ENCODE data around the gene DPY30. TPM values are rescaled to one million over a fixed set of nuclear protein-coding genes. Genes with fewer than 3 reads are reported as not detected.

Gene DPY30
- total RNA-seq = 10 to 100 TPM; 12.4 to 13.1 TPM
- polyA plus RNA-seq (2013, experiment 1 of 2) = 57.8 TPM
- polyA plus RNA-seq (2013, experiment 2 of 2) = 57.6 TPM
- 5.1 to 37.9 (median 22.7) reads per million in 172 experiments for total RNA-seq

GRCh38 chr2:32039447-32040219 lies at the start of gene DPY30:
DPY30 (minus strand) TSS chr2:32039805; CDS start chr2:32039456, 349 bp downstream.
- H3K9me3 Mint-ChIP-seq = no peaks in the 10 kb centered on the region
- Histone ChIP-seq H3K4me1 (ENCODE audit: insufficient read depth, low read length) (peaks cover 16% of the 10 kb centered on the region), H3K9me3 (ENCODE audit: control insufficient read depth in 1 of 2, insufficient read depth in 1 of 2, low read length in 2 of 2) (no peaks in the 10 kb centered on the region), H3K27ac (ENCODE audit: low read depth in 1 of 2, low read length in 2 of 2) (peak within 1 kb of the TSS; percentile 55 to 79), H3K4me3 (ENCODE audit: low read length) (peak within 1 kb of the TSS; percentile 83), H3K36me3 (ENCODE audit: insufficient read depth, low read length) (peaks cover 11% of the 10 kb centered on the region), H3K27me3 (ENCODE audit: control insufficient read depth in 1 of 2, insufficient read depth in 2 of 2, low read length in 2 of 2) (no peaks in the 10 kb centered on the region)
- CTCF ChIA-PET = interaction anchor here (0.6 to 2.5 kb wide), 4 partner anchors 12 to 28 kb away, joined by 3 to 24 read pairs (median 4); partner anchors contain the start of genes MEMO1 and SPAST
- ATAC-seq (ENCODE audit: poor library complexity) = peak; percentile 95
- H3K36me3 Mint-ChIP-seq (ENCODE audit: low read depth) = peaks cover 16% of the 10 kb centered on the region
- H3K4me1 Mint-ChIP-seq (ENCODE audit: low read depth) = peaks cover 24% of the 10 kb centered on the region
- DNase-seq = peak; percentile 82 to 96 (median 88)
- H3K27ac Mint-ChIP-seq = peak within 1 kb of the TSS; percentile 90
- POLR2A ChIA-PET = interaction anchor here (0.6 to 2.4 kb wide), 18 partner anchors 9 to 228 kb away, joined by 3 to 65 read pairs (median 4); partner anchors contain the start of genes MEMO1, SLC30A6 and SPAST
- H3K4me3 Mint-ChIP-seq = peak within 1 kb of the TSS; percentile 86
- intact Hi-C loops (cut with DNase I, micrococcal nuclease) = loop anchor here (1.0 to 2.0 kb wide), 3 partner anchors 21 to 27 kb away; partner anchors contain the start of gene SPAST (in 1 of the 2)
- no peak for TF ChIP-seq CTCF (IDR thresholded peaks at IDR 0.05)
- H3K27me3 Mint-ChIP-seq = no peaks in the 10 kb centered on the region

DNA sequence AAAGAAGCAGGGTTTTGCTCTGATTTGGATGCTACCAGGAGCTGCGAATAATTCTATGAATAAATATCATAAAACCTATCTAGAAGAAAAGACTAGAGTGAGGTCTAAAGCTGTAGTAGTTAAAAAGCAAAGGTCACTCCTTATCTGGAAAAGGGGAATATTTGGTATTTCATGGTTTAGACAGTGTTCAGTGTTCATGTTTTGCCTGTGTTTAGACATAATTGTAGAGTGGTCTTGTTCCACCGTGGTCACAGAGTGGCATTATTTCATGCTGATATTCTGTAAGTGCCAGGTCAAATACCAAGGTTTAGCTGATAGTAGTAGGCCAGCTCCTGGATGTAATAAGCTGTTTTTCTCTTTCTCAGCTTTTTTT lies 34.5 kb upstream of the DPY30 start:
- Histone ChIP-seq H3K4me3 (ENCODE audit: low read length) (no peak overlapping the region), H3K27ac (ENCODE audit: low read depth in 1 of 2, low read length in 2 of 2) (no peak overlapping the region), H3K27me3 (ENCODE audit: control insufficient read depth in 1 of 2, insufficient read depth in 2 of 2, low read length in 2 of 2) (no peaks in the 10 kb centered on the region), H3K9me3 (ENCODE audit: control insufficient read depth in 1 of 2, insufficient read depth in 1 of 2, low read length in 2 of 2) (no peaks in the 10 kb centered on the region), H3K36me3 (ENCODE audit: insufficient read depth, low read length) (peaks cover 12% of the 10 kb centered on the region), H3K4me1 (ENCODE audit: insufficient read depth, low read length) (no peaks in the 10 kb centered on the region)
- H3K27me3 Mint-ChIP-seq = no peaks in the 10 kb centered on the region
- no peak for ATAC-seq (ENCODE audit: poor library complexity)
- ChIA-PET CTCF (no interaction called here), POLR2A (interaction anchor here (2.8 kb wide), 1 partner anchor 10 kb away, joined by 9 read pairs; the partner anchor contains the start of gene SPAST)
- H3K9me3 Mint-ChIP-seq = no peaks in the 10 kb centered on the region
- H3K4me3 Mint-ChIP-seq = no peak overlapping the region
- peaks cover 49% of the 10 kb centered on the region for H3K4me1 Mint-ChIP-seq (ENCODE audit: low read depth)
- no peak for DNase-seq
- intact Hi-C loops (cut with DNase I, micrococcal nuclease) = loop anchor here in 1 of 2 experiments (10.0 kb wide), 1 partner anchor 51 kb away; no protein-coding TSS in a partner anchor
- H3K27ac Mint-ChIP-seq = peak overlapping the region; percentile 2
- no peak for TF ChIP-seq CTCF (IDR thresholded peaks at IDR 0.05)
- peaks cover 58% of the 10 kb centered on the region for H3K36me3 Mint-ChIP-seq (ENCODE audit: low read depth)

DNA sequence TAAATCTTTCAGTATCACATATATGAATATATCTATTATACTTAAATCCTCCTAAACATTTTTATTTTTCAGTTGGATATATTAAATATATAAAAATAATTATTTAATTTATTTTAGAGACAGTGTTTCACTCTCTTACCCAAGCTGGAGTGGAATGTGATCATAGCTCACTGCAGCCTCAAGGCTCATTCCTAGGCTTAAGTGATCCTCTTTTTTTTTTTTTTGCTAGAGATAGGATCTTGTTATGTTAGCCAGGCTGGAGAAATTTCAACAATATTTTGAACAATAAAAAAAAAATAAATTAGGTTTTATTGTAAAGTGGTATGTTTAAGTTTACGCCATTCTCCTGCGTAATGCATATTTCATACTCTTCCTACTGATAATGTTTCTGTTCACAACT lies 27.9 kb upstream of the DPY30 start:
- CTCF ChIA-PET = interaction anchor here (1.1 kb wide), 1 partner anchor 30 kb away, joined by 3 read pairs; no protein-coding TSS in a partner anchor
- TF ChIP-seq CTCF (IDR thresholded peaks at IDR 0.05) = no peak

More for the DNA sequence above, 27.9 kb upstream of the DPY30 start:
- Mint-ChIP-seq H3K27ac (no peak overlapping the region), H3K4me3 (no peak overlapping the region), H3K27me3 (no peaks in the 10 kb centered on the region), H3K9me3 (no peaks in the 10 kb centered on the region), H3K36me3 (ENCODE audit: low read depth) (peaks cover 30% of the 10 kb centered on the region), H3K4me1 (ENCODE audit: low read depth) (peaks cover 58% of the 10 kb centered on the region)
- intact Hi-C loops (cut with DNase I, micrococcal nuclease) = loop anchor here (10.0 kb wide), 4 partner anchors 183 to 1923 kb away; partner anchors contain the start of genes EHD3 (in 1 of the 2), FAM98A (in 1 of the 2) and YPEL5 (in 1 of the 2)
- no peak for DNase-seq
- no peak for ATAC-seq (ENCODE audit: poor library complexity)
- no peak overlapping the region for H3K27ac ChIP-seq (ENCODE audit: low read depth in 1 of 2, low read length in 2 of 2)
- POLR2A ChIA-PET = no interaction called here
- H3K9me3 ChIP-seq (ENCODE audit: control insufficient read depth in 1 of 2, insufficient read depth in 1 of 2, low read length in 2 of 2) = no peaks in the 10 kb centered on the region
- peaks cover 3% of the 10 kb centered on the region for H3K36me3 ChIP-seq (ENCODE audit: insufficient read depth, low read length)
- H3K4me3 ChIP-seq (ENCODE audit: low read length) = no peak overlapping the region
- H3K4me1 ChIP-seq (ENCODE audit: insufficient read depth, low read length) = peaks cover 37% of the 10 kb centered on the region
- H3K27me3 ChIP-seq (ENCODE audit: control insufficient read depth in 1 of 2, insufficient read depth in 2 of 2, low read length in 2 of 2) = no peaks in the 10 kb centered on the region

Measured in CD4-positive, alpha-beta T cell (primary cell).